K562 (cell line): ENCODE measurements around the gene MYL9. TPM values are rescaled to one million over a fixed set of nuclear protein-coding genes. Genes with fewer than 3 reads are reported as not detected.

Experiments
- BHLHE40 ChIP-seq: IDR thresholded peaks from 2 replicates; pipeline ENCODE4 v1.6.1; 2011; ENCODE audit warnings: low read length, improper control_type of control experiment
- CC2D1A ChIP-seq: fragments of 450-650 bp; IDR thresholded peaks from 2 replicates; pipeline ENCODE4 v1.6.1; 2017; ENCODE audit warnings: mild to moderate bottlenecking
- HDAC1 ChIP-seq, 2 experiments: fragments of 450-650 bp; IDR thresholded peaks; 2 replicates each; pipeline ENCODE4 v1.6.1; 2016 to 2017; ENCODE audit warnings: inconsistent platforms in 1 of 2, mild to moderate bottlenecking in 1 of 2, moderate library complexity in 1 of 2
- HLTF ChIP-seq: fragments of 450-650 bp; IDR thresholded peaks from 2 replicates; pipeline ENCODE4 v1.6.1; 2016
- MAZ ChIP-seq, 2 experiments: fragments of 450-650 bp in 1 of 2; sonication (generic) in 1 of 2; formaldehyde crosslinking; IDR thresholded peaks in 1 of 2; conservative IDR thresholded peaks in 1 of 2; 2 replicates each; pipeline versions ENCODE4 v1.4.0 to v1.5.0; 2020; ENCODE audit warnings: mild to moderate bottlenecking in 1 of 2, missing genetic modification reagents in 1 of 2
- MEIS2 ChIP-seq: fragments of 450-650 bp; IDR thresholded peaks from 2 replicates; pipeline ENCODE4 v1.6.1; 2014; ENCODE audit warnings: mild to moderate bottlenecking; ENCODE audit not compliant: partially characterized antibody
- POLR2AphosphoS5 ChIP-seq: IDR thresholded peaks from 2 replicates; pipeline ENCODE4 v1.6.1; 2011; ENCODE audit warnings: mild to moderate bottlenecking, low read depth, low read length, moderate library complexity; ENCODE audit not compliant: control insufficient read depth, insufficient read depth
- SMAD4 ChIP-seq: fragments of 250-450 bp; sonication (Bioruptor Pico); conservative IDR thresholded peaks from 2 replicates; pipeline ENCODE4 v1.8.0; 2021; ENCODE audit warnings: inconsistent platforms, mild to moderate bottlenecking, moderate library complexity
- TBP ChIP-seq: optimal IDR thresholded peaks from 2 replicates; pipeline ENCODE3; 2011; ENCODE audit warnings: low read depth, low read length, improper control_type of control experiment
- ZNF274 ChIP-seq: IDR thresholded peaks from 2 replicates; pipeline ENCODE4 v1.6.1; 2011; ENCODE audit warnings: low read depth, mild to moderate bottlenecking, low read length, moderate library complexity, borderline replicate concordance
- ZNF668 ChIP-seq: fragments of 250-450 bp; sonication (Bioruptor Pico); IDR thresholded peaks from 2 replicates; pipeline ENCODE4 v1.8.0; 2022; ENCODE audit warnings: mild to moderate bottlenecking, inconsistent platforms
- polyA plus RNA-seq, 8 experiments: library from polyadenylated mRNA; depleted of rRNA in 4 of 8; stranded (reverse) in 5 of 8; unstranded in 3 of 8; fragments of >200 nt; fragmentation: Nextera tagmentation in 2 of 8; fragmentation: Illumina TruSeq in 1 of 8; extraction: Ambion mirVana in 2 of 8; extraction: Trizol in 1 of 8; gene quantifications; 2 replicates each; pipeline versions ENCODE4 v1.2.1 to v1.2.3, GENCODE V29; 2011 to 2014; ENCODE audit warnings: inconsistent platforms in 1 of 8, missing spikeins in 1 of 8
- total RNA-seq, 7 experiments: library from RNA; depleted of rRNA in 6 of 7; stranded (reverse); fragments of >200 nt in 6 of 7; fragmentation: Illumina TruSeq in 2 of 7; extraction: Trizol in 2 of 7; gene quantifications; 2 replicates each; pipeline versions ENCODE4 v1.2.1 to v1.2.3, GENCODE V29; 2011 to 2021; ENCODE audit warnings: low replicate concordance in 1 of 7
- TF ChIP-seq, protein P1 (sequence below), 2 experiments: fragments of 450-650 bp in 1 of 2; sonication (generic) in 1 of 2; formaldehyde crosslinking in 1 of 2; IDR thresholded peaks; 2 replicates each; pipeline versions ENCODE4 v1.7.1 to v1.9.0; 2016 to 2022; ENCODE audit warnings: inconsistent platforms in 1 of 2, mild to moderate bottlenecking in 1 of 2, missing genetic modification reagents in 1 of 2
- TF ChIP-seq, protein P2 (sequence below): fragments of 200-800 bp; sonication (Bioruptor generic); IDR thresholded peaks from 2 replicates; pipeline ENCODE4 v1.6.1; 2017; ENCODE audit warnings: missing genetic modification characterization, missing compliant biosample characterization
- TF ChIP-seq, protein P3 (sequence below): fragments of 250-450 bp; sonication (Bioruptor Pico); IDR thresholded peaks from 2 replicates; pipeline ENCODE4 v1.8.0; 2021; ENCODE audit warnings: moderate library complexity, mild to moderate bottlenecking, inconsistent platforms
- TF ChIP-seq, protein P4 (sequence below): sonication (generic); formaldehyde crosslinking; IDR thresholded peaks from 2 replicates; pipeline ENCODE4 v1.9.0; 2022; ENCODE audit warnings: mild to moderate bottlenecking, missing genetic modification reagents
- TF ChIP-seq, protein P5 (sequence below): fragments of 450-650 bp; formaldehyde crosslinking; IDR thresholded peaks from 2 replicates; pipeline ENCODE4 v1.4.0; 2020; ENCODE audit warnings: mild to moderate bottlenecking, moderate library complexity

Gene MYL9
- total and polyA plus RNA-seq, 9 of the 15 experiments (the other 6 are each of a cell fraction or from before 2014, with no cell fraction given), result 0.11 to 3.2 (median 0.81) TPM; not detected in 1

DNA sequence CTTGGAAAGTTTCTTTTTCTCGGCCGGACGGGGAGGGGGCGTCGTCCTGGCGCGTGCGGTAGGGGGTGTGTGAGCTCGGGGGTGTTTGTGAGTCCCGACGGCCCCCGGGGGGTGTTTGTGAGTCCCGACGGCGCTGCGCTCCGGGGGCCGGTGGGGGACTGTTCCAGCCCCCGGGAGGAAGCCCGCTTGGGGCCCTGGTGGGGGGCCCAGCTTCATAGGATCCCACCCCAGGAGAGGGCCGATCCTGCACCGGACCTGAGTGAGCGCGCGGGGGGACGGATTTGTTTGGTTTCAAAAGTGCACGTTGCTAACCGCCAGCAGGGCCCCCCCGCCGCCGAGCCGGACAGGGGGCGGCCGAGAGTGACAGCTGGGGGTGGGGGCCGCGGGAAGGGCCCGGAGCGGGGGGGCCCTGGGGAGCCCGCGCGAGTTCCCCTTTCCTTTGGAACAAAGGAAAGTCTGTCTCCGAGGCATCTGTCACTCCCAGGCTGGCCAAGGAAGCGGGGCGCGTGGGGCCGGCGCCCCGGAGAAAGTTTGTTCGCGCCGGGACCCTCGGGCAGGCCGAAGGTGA lies 32.6 kb downstream of the MYL9 start (continued):
- TF ChIP-seq, protein P1, sequence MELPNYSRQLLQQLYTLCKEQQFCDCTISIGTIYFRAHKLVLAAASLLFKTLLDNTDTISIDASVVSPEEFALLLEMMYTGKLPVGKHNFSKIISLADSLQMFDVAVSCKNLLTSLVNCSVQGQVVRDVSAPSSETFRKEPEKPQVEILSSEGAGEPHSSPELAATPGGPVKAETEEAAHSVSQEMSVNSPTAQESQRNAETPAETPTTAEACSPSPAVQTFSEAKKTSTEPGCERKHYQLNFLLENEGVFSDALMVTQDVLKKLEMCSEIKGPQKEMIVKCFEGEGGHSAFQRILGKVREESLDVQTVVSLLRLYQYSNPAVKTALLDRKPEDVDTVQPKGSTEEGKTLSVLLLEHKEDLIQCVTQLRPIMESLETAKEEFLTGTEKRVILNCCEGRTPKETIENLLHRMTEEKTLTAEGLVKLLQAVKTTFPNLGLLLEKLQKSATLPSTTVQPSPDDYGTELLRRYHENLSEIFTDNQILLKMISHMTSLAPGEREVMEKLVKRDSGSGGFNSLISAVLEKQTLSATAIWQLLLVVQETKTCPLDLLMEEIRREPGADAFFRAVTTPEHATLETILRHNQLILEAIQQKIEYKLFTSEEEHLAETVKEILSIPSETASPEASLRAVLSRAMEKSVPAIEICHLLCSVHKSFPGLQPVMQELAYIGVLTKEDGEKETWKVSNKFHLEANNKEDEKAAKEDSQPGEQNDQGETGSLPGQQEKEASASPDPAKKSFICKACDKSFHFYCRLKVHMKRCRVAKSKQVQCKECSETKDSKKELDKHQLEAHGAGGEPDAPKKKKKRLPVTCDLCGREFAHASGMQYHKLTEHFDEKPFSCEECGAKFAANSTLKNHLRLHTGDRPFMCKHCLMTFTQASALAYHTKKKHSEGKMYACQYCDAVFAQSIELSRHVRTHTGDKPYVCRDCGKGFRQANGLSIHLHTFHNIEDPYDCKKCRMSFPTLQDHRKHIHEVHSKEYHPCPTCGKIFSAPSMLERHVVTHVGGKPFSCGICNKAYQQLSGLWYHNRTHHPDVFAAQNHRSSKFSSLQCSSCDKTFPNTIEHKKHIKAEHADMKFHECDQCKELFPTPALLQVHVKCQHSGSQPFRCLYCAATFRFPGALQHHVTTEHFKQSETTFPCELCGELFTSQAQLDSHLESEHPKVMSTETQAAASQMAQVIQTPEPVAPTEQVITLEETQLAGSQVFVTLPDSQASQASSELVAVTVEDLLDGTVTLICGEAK (IDR thresholded peaks at IDR 0.05), result peak; percentile 40
- TF ChIP-seq, protein P1 (CRISPR knock-in tag; IDR thresholded peaks at IDR 0.05), result no peak
- TF ChIP-seq BHLHE40 (no peak), CC2D1A (no peak), TBP (no peak), MEIS2 (peak; percentile 29), HLTF (no peak), ZNF668 (CRISPR knock-in tag) (no peak), ZNF274 (no peak), SMAD4 (no peak), HDAC1 (IDR thresholded peaks at IDR 0.05) (0 out of 4 replicates have a peak, but pooled peaks of 1 of the 2 experiments have one; percentile 37), MAZ (CRISPR knock-in tag; conservative IDR thresholded peaks at IDR 0.05 in 1 of 2, IDR thresholded peaks at IDR 0.05 in 1 of 2) (peak; percentile 9 to 63; a peak in 3 of 4 replicates), POLR2AphosphoS5 (no peak)
- TF ChIP-seq, protein P2, sequence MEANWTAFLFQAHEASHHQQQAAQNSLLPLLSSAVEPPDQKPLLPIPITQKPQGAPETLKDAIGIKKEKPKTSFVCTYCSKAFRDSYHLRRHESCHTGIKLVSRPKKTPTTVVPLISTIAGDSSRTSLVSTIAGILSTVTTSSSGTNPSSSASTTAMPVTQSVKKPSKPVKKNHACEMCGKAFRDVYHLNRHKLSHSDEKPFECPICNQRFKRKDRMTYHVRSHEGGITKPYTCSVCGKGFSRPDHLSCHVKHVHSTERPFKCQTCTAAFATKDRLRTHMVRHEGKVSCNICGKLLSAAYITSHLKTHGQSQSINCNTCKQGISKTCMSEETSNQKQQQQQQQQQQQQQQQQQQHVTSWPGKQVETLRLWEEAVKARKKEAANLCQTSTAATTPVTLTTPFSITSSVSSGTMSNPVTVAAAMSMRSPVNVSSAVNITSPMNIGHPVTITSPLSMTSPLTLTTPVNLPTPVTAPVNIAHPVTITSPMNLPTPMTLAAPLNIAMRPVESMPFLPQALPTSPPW (CRISPR knock-in tag), result peak; percentile 86
- TF ChIP-seq, protein P3, sequence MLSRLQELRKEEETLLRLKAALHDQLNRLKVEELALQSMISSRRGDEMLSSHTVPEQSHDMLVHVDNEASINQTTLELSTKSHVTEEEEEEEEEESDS, result no peak
- TF ChIP-seq, protein P4, sequence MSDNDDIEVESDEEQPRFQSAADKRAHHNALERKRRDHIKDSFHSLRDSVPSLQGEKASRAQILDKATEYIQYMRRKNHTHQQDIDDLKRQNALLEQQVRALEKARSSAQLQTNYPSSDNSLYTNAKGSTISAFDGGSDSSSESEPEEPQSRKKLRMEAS (CRISPR knock-in tag), result no peak
- TF ChIP-seq, protein P5, sequence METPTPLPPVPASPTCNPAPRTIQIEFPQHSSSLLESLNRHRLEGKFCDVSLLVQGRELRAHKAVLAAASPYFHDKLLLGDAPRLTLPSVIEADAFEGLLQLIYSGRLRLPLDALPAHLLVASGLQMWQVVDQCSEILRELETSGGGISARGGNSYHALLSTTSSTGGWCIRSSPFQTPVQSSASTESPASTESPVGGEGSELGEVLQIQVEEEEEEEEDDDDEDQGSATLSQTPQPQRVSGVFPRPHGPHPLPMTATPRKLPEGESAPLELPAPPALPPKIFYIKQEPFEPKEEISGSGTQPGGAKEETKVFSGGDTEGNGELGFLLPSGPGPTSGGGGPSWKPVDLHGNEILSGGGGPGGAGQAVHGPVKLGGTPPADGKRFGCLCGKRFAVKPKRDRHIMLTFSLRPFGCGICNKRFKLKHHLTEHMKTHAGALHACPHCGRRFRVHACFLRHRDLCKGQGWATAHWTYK (CRISPR knock-in tag), result no peak
